HG03442 (cell line): ENCODE data around the gene PRR33.

Experiments used
- ATAC-seq: cut with Tn5 transposase; IDR thresholded peaks from one replicate; pipeline ENCODE4 v1.9.1; 2021; ENCODE audit warnings: mild to moderate bottlenecking, moderate library complexity; ENCODE audit not compliant: unreplicated experiment

The PRR33 gene

DNA sequence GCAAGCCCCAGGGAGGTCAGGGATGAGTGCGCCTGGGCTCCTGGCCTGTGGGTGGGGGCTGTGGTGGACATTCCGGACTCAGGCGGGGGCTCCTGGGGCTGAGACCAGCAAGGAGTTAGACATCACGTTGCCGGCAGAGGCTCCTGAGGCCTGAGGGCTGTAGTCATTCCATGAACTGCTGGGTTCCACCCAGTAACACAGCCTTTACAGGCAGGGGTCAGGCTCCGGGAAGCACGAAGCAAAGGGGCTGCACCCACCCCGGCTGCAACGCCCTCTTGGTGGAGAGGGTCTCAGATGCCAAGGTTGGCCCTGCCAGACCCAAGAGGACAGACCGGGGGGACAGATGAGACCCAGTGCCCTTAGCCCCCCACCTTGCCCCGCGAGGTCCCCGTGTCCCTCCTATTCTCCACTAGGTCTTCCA is 36.8 kb upstream of the PRR33 start:
- ATAC-seq, result no peak

DNA sequence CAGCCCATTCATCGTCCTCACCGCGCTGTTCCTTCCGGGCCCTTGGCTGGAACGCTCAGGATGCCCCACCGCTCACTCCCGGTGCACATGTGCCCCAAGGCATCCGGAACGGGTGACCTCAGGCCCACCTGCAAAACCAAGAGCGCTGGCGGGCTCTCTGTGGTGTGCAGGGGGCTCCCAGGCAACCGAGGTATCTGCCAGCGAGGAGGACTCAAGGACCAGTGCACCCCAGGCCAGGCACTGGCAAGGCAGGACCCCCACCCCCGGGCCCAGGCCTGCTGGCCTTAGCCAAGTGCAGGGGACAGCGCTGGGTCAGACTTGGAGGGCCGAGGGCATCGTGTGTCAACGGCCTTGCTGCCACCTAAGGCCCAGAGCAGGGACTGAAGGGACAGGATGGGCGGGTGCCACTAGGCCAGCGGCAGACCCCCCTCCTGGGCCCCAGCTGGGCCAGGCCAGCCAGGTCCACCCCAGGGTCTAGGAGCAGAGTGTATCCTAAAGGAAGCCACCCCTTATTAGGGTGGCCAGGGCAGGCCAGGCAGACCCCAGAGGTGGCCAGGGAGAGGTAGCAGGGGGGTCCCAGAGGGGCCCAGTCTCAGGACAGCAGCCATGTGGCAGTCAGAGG is 36.3 kb upstream of the PRR33 start:
- ATAC-seq, result no peak

DNA sequence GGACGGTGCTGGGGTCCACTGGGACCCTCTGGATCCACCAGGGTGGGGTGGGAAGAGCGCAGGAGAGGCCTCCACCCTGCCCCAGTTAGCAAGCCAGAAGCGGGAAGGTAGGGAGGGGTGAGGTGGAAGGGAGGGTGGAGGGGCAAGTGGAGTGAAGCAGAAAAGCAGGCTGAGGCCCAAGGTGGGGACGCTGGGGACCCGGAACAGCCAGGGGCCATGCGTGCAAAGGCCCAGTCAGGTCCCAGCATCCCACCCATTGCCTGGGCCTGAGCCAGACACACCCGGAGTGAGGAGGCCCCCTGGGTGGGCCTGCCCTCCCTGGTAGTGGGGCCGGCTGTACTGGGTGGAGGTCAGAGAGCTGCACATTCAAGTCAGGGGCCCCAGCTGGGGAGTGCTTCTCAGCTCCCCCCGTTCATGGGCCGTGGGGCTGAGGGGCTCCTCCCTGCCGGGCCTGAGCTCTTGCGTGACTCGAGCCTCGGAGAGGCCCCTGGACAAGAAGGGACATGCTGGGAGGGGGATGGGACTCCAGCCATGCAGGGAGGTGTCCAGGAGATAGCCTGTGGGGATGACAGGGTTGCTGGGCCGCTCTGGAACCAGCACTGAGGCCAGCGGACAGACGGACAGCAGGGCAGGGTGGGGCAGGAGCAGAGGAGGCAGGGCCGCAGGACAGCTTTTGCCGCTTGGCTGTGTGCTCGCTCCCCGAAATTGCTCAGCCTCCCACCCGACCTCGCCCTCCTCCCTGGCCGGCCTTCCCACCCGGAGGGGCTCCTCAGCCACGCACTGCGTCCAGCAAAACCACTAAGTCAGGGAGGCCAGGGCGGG is 35.5 kb upstream of the PRR33 start:
- ATAC-seq, result no peak

DNA sequence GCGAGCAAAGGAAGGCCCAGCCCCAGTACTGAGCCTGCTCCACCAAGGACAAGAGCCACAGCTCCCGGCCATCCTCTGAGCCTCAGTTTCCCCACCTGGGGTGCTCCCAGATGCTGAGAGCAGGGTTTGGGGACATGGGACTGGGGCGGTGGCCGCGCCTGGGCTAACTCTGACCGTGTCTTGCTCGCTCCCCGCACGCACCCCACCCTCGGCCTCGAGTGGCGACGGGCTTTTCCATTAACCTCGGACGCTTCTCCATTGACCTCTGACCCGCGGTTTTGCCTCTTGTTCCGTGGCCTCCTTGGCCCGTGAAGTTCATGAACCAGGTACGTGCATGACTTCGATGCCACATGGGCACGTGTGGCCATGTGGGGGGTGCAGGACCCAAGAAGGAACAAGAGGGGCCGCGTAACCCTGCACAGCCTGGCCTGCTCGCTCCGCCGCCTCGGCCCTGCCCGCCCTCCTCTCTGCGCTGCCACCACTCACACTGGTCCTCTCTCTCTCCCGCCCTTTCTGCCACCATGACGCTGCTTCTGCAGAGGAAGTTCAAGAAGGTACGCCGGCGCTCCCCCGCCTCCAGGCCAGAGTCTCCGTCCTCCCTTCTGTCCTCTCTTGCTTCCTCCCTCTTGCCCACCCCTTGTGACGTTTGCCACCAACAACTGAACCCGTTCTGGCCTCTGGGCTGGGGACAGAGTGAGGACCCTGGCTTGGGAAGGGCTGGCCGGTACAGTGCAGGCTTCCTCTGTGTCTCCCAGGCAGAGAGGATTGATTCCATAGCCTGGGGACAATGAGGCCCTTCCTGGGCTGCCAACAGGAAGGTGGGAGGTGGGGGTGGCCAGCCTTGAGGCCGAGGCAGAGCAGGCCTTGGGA is 34.7 kb upstream of the PRR33 start:
- ATAC-seq, result no peak

DNA sequence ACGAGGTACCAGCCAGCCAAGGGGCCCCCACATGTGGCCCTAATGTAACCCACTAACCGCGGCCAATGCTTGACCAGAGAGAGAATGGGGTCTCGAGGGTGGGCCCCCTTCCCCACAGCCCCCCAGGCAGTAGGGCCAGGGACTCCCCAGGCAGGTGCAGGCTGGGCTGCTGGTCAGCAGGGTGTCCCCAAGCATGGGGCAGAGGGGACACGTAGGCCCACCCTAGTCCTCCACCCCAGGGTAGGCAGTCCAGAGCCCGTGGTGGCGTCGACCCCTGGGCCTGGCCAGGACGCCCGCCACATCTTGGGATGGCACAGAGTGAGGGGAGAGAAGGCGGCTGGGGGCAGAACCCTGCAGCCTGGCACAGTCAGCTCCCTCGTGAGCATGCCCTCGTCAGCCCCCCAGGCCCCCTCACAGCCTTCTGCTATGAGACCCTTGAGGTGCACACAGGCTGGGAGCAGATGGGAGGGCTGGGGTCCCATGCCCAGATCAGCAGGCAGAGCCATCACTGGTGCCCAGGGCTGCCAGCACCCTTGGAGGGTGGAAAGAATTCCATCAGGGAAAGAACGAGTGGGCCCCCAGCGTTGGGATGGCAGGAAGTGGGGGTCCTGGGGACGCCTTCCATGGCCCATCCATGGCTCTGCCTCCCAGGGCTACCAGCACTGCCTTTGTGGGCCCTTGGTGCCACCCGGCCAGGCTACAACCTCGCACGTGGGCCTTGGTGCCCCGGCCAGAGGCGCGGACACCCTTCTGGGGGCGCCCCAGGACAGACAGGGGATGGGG is 33.9 kb upstream of the PRR33 start:
- no peak for ATAC-seq

DNA sequence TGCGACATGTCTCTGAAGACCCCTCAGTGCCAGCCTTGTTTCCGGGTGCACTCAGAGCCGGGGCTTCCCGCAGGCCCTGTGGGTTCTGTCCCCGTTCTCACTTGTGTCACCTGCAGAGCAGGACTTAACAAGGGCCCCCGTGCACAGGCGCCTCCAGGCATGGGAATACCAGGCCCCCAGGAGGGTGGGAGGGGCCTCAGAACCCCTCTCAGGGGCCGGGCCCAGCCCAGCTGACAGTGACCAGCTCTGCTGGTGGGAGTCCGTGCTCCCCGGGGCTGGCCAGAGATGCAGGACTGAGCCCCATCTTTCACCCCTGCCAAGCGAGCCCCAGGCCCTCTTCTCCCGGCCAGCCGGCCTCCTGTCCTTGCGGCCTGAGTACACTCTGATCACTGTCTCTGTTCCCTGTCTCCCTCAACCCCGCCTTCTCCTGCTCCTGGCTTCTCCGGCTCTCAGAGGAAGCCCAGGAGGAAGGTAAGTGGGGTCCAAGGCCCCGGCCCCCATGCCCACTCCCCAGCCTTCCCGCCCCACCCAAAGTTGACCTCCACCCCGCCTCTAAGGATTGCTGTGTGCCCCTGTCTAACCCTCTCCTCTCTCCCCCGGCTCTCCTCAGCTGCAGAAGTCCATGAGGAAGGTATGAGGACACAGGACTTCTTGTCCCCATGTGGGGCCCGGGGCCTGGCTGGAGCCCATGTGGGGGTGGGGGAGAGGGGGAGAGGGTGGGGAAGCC is 33.1 kb upstream of the PRR33 start:
- ATAC-seq, result no peak

DNA sequence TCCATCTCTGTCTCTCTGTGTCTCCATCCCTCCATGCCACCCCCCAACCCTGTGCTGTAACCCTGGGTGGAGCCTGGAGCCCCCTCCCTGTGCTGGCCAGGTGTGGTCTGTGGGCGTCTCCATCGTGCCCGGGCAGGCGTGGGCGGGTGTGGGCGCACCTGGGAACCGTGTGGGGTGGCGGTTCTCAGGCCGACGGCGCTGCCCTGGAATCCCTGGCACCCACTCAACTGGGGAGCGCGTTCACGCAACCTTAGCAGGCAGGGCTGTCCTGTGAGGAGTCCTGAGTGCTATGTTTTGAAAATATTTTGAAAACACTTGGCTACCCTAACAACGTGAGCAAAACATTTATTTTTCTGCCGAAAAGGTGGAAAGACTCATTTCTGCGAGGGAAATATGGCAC is 32.5 kb upstream of the PRR33 start:
- ATAC-seq, result no peak

DNA sequence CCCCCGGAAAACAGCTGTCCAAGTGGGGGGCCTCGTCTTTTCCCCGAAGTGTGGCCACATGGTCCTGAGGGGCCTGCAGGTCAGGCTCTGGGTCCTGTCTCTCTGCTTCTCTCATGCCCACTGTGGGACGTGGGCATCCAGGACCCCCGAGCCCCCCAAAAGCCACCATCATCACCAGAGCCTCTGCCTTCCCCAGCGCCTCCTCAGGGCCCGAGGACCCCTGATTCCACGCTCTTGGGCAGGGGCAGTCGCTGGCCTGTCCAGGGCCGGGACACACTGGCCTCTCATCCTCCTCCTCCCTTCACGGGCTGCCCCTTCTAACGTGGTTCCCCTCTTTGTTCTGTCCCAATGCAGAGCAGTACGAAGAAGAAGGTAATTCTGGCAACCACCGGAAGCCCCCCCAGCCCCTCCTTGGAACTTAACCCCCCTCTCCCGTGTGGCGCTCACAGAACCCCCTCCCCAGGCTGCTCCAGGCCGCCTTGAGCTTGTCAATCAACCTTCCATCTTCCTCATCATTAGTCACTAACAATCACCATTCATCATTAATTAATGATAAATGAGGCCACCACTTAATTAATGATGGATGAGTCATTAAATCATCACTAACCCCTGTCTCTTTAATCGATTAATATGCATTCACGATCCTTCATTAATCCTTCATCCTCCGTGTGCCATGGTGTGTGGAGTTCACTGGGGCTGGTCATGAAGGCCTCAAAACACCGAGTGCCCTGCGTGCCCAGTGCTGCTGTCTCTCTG is 31.7 kb upstream of the PRR33 start:
- ATAC-seq, result no peak

DNA sequence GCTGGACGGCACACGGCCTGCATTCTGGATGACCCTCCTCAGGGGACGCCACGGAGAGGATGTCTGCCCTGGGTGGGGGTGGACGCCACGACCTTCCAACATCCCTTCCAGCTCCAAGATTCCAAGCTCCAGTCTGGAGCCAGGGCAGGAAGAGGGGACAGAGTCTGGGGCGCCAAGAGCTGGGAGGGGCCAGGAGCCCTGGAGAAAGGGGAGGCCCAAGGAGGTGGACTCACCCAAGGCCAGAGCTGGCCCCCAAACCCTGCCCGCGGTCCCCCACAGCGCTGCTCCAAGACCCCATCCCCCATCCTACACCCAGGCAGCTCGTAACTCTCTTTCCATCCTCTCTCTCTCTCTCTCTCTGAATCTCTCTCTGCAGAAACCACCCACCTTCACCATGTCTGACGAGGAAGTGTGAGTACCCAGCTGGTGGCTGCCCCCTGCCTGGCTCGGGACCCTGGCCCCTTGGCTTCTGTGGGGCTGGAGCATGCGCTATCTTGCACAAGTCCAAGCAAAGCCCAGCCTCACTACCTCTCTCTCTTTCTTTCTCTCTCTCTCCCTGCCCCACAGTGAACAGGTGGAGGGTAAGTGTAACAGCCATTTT is 30.9 kb upstream of the PRR33 start:
- no peak for ATAC-seq

DNA sequence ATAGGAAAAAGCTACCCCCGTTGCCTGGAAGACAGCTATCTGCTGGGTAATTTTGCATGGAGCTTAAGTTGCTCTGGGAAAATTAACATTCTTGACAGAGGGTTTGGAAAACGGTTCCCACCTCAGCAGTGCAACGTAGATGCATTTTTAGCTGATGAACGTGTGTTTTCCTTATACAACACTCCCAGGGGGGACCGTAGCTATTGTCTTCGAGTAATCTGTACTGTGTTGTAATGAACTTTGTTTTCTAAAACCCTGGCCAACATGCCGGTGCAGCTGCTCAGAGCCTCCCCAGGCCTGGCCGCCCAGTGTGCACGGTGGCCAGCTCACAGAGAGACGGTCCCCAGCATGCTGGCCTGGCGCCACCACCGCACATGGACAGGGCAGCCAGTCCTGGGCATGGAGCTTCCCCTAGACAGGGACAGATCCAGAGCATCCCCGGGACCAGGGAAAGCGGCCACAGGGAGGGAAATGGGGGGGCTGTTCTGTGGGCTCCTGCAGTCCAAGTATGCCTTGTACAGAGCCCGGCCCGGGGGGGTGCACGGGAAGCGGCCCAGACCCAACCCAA is 30.0 kb upstream of the PRR33 start:
- ATAC-seq, result no peak

DNA sequence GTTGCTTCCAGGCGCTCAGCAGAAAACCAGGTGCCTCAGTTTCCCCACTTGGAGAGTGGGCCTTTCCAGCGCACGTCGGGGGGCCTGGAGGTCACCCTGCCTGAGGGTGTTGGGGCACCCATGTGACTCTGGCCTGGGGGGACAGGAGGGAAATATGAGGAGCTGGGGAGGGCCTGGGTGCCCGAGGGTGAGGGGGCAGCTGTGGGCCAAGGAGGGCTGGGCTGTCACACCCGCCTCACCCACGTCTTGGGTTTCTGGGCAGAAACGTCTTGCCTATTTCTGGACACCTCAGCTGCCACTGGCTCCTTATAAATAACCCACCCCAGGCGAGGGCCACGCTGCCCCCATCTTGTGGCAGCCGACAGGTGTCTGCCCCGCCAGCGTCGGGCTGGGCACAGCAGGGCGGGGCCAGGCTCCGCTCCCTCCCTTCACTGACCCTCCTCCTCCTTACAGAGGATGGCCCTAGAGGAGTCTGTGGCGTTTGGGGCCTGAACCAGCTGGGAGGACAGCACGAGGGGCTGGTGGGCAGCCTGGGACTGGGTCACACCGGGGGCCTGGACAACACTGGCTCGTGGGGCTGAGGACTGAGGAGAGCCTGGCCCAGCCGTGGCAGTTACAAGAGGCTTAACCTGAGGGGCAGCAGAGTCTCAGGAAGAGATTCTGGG is 29.3 kb upstream of the PRR33 start:
- ATAC-seq, result no peak

DNA sequence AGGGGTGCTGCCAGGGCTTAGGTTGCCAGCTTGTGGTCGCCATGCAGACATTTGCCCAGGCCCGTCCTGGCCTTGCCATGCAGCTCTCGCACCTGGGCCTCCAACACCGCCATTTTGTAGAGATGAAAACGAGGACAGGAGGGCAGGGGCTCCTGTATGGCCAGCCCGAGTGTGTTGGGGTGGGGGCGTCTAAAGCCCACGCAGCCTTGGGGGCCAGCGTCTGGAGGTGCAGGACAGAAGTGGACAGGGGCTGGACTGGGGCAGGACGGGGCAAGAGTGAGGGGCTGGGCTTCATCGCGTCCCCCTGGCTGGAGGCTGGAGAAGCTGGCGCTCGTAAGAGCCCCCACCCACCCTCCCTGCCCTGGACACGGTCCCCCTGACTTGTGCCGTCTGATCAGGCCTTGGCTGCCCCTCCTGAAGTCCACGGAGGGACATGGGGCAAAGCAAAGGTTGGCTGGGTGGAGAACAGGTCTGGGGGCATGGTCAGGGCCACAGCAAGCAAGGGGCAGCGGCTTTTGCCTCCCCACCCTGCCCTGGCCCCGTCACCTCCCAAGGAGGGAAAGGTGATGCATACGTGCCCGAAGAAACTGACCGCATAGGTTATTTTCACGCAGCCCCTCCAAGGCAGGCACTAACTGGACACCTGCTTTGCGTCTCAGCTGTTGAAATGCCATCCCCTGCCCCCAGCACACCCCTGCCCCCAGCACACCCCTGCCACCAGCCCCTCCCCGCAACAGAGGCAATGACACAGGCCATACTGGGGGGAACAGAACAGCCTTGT is 28.6 kb upstream of the PRR33 start:
- ATAC-seq, result no peak

DNA sequence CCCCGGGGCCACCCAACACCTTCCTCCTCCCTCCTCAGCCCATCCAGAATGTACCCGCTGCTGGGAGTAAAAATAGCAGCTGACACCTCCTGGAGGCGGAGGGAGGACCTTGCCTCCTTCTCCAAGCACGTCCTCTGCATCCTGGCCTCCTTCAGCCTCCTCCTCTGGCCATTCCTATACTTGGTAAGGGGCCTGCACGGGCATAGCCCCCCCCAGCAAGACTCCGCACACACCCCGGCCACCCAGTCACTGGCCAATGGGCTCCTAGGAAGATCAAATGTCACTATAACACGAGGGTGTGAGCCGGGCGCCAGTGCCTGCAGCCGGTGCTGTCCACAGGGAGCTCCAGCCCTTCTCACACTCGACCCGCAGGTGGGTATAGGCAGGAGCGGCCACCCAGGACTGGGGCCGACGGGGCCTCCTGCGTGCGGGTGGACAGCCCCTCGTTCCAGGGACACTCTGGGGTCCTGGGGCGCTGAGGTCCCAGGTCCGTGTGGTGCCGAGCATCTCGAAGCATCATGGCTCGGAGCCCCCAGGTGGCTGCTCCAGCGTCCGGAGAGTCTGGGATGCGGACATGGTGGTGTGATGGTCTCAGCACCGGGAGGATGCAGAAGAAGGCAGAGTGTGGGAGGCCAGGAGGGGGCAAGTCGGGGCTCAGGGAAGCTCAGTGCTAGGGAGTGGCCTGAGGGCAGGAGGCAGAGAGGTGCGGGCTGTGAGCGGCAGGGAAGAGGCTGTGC is 27.9 kb upstream of the PRR33 start, which contains the start of gene TNNT3:
TNNT3 (plus strand) TSS at position 313 of the 737 bp plus-strand sequence. CDS start 3,172 bp downstream, outside the sequence.
- no peak for ATAC-seq

DNA sequence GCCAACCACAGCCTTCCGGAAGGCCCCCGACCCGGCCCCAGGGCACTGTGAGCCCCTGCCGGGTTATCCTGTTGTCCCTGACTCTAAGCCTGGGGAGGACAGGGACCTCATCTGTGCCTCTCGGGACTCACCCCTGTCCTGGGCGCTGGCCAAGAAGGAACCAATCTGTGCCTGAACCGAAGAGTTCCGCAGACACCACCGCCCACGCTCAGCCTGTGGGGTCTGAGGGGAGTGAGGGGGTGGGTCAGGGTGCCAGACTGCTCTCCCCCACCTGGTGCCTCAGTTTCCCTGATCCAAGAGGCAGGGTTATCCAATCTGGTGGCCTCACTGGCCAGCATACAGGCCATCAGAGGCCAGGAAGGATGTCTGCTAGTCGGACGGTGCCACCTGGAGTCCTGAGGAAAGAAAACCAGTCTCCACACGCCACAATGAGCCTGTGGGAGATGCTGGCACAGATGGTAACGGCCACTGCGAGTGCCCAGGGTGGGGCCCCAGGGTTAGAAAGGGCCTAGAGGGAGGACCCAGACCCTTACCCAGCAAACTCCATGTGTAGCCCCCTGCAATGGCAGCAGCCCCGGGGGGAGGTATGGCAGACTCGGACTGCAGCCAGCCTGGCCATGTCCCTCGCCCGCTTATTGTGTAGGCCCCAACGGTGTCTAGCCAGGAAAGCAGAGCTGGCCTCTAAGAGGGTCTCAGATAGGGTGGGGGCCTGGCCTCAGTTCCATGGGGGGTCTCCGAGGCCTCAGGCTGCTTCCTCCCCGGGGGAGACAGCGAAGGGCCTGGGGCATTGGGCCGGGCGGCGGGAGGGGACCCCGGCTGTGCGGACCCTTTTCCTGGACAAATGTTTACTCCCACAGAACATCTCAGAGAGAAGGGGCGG is 27.0 kb upstream of the PRR33 start:
- no peak for ATAC-seq

DNA sequence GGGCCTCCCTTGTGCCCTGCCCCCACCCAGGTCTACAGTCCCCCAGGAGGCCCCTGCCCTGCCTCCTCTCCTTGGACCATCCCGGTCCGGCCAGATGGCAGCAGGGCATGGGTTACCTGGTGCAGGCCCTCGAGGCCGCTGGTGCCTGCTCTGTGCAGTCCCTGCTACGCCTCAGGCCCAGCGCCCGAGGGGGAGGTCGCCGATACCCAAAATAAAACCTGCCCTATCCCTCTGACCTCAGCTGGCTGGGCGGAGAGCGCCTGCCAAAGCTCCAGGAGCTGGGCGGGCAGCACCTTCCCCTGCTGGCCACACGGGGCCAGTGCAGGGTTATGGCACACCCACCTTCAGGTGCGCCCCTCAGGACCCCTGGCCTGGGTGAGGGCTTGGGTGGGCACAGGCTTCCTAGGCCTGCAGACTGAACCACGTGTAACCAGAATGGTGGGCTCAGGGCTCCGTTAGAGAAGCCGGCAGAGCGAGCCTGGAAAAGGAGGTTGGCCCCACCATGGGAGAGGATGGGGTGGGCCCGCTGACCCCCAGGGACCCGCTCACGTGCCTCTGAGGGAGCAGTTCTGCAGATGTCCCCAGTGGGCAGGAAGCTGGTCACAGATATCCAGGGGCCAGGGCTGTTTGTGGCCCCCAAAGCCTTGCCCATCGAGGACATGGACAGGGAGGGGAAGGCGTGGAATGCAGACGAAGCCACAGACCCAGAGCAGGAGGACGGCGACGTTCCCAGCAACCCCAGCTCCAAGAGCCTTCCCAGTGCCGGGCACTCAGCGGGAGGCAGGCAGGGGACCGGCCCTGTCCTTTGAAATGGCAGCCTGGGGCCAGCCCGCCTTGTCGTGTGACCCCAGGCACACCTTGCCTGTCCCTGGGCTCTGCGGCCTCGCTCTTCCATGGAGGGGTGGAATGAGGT is 26.1 kb upstream of the PRR33 start:
- no peak for ATAC-seq
